Skeletal muscle satellite cell (primary cell): ENCODE data around the gene CAND2.

Experiments
- H3K27me3 ChIP-seq: 2 replicates; pipeline ENCODE4 v1.7.0; 2013; ENCODE audit warnings: low read length; ENCODE audit not compliant: control insufficient read depth, insufficient read depth
- H3K36me3 ChIP-seq: 2 replicates; pipeline ENCODE4 v1.7.0; 2013; ENCODE audit warnings: mild to moderate bottlenecking, control low read depth, low read length; ENCODE audit not compliant: insufficient read depth
- H3K4me1 ChIP-seq: 2 replicates; pipeline ENCODE4 v1.7.0; 2013; ENCODE audit warnings: low read length; ENCODE audit not compliant: control insufficient read depth, insufficient read depth
- H3K4me2 ChIP-seq: 2 replicates; pipeline ENCODE4 v1.7.0; 2013; ENCODE audit warnings: mild to moderate bottlenecking, low read length
- H3K4me3 ChIP-seq: 2 replicates; pipeline ENCODE4 v1.7.0; 2013; ENCODE audit warnings: low read length
- H3K9ac ChIP-seq: 2 replicates; pipeline ENCODE4 v1.7.0; 2013; ENCODE audit warnings: mild to moderate bottlenecking, low read depth, low read length, moderate library complexity
- H3K9me3 ChIP-seq: replicated peaks from 2 replicates; pipeline ENCODE4 v1.7.0; 2013; ENCODE audit warnings: mild to moderate bottlenecking, control low read depth, low read length

CAND2 gene

DNA sequence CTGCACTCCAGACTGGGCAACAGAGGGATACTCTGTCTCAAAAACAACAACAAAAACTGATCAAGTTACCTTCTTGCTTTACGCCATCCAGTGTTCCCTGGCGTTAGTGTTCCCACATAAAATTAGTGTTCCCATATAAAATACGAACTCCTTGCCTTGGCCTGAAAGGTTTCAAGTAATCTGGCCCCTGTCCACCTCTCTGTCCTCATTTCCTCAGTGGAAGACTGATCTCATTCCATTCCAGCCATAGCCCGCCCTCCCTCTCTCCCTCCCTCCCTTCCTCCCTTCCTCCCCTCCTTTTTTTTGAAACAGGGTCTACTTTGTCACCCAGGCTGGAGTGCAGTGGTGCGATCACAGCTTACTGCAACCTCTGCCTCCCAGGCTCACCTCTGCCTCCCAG lies 2.8 kb upstream of the CAND2 start:
- Histone ChIP-seq H3K4me3 (no peak overlapping the region), H3K4me2 (no peak overlapping the region), H3K36me3 (no peaks in the 10 kb centered on the region), H3K9ac (no peak overlapping the region), H3K27me3 (peaks cover 6% of the 10 kb centered on the region), H3K9me3 (no peaks in the 10 kb centered on the region), H3K4me1 (peaks cover 14% of the 10 kb centered on the region)

GRCh38 chr3:12797124-12797891 lies 828 bp downstream of the CAND2 start:
- Histone ChIP-seq H3K9me3 (no peaks in the 10 kb centered on the region), H3K4me3 (no peak overlapping the region), H3K27me3 (peaks cover 6% of the 10 kb centered on the region), H3K36me3 (no peaks in the 10 kb centered on the region), H3K4me1 (peaks cover 7% of the 10 kb centered on the region), H3K4me2 (no peak overlapping the region), H3K9ac (no peak overlapping the region)

DNA sequence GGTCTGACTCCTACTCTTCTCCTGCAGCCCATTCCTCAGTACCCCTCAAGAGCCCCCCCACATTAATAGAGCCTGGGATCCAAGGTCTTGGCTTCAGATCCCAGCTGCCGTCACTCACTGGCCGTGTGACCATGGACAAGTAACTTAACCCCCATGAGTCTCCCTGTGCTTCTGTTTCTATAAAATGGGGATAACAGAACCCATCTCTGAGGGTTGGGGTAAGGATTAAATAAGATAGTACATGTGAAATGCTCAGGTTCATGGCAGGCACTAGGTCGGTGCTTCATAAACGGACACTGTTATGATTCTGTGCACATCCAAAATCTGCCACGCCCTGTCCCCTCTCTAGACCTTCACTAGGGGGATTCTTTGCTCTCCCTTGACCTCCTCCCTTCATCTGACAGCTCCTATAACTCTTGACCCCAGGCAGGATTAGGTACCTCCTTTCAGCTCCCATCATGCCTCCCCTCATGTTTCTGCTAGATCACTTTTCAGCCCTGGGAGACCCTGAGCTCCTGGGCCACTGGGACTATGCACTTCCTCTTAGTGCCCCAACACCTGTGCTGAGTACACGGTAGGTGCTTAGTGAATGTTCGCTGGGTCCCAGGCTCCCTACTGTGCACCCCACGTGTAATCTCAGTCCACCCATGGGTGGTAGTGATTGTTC lies 1.5 kb downstream of the CAND2 start:
- Histone ChIP-seq H3K4me3 (no peak overlapping the region), H3K4me2 (no peak overlapping the region), H3K4me1 (peaks cover 7% of the 10 kb centered on the region)

GRCh38 chr3:12798559-12799179 lies 2.2 kb downstream of the CAND2 start:
- H3K27me3 ChIP-seq = peaks cover 6% of the 10 kb centered on the region
- H3K4me3 ChIP-seq = no peak overlapping the region
- no peak overlapping the region for H3K4me2 ChIP-seq
- peaks cover 7% of the 10 kb centered on the region for H3K4me1 ChIP-seq
- no peaks in the 10 kb centered on the region for H3K9me3 ChIP-seq
- H3K9ac ChIP-seq = no peak overlapping the region
- no peaks in the 10 kb centered on the region for H3K36me3 ChIP-seq

More for the DNA sequence above, 1.5 kb downstream of the CAND2 start:
- H3K9ac ChIP-seq = no peak overlapping the region
- H3K36me3 ChIP-seq = no peaks in the 10 kb centered on the region
- H3K27me3 ChIP-seq = peaks cover 6% of the 10 kb centered on the region
- no peaks in the 10 kb centered on the region for H3K9me3 ChIP-seq

DNA sequence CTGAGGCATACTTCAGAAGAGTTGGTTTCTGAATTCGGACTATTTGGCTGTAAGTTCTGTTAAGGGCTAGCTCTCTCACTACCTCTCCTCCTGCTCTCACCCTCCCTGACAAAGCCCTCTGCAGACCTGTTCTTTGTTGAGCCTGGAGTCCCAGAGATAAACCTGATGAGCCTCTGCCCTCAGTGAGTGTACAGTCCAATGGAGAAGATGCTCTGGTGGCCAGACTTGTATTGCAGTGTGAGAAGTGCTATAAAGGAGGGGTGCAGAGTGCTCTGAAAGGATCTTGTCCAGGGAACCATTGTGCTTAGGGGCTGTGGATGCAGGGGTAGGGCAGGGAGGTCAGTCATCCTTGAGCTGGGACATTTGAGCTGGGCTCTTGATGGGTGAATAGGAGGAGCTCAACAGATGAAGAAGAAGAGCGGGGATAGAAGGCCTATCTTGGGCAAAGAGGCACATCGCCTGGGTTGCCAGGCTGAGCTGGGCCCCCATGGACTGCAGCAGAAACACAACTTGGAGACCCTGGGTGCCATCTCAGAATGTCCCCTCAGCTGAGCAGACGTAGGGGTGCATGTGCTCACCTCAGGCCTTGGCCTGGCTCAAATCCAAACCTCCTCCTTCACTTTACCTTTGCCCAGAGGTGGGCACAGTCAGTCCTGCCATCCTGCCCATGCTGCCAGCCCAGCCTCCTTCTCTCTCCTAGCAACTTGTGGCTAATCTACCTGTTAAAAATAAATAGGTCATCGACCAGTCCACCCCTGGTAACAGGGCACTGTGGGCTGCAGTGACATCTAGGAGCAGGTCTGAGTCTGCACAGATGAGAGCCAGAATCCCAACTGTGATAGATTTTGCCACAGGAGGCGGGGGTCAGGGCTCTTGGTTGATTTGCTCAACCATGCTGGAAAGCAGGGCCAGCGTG lies 3.3 kb downstream of the CAND2 start:
- H3K4me3 ChIP-seq = no peak overlapping the region
- peaks cover 7% of the 10 kb centered on the region for H3K4me1 ChIP-seq
- no peaks in the 10 kb centered on the region for H3K9me3 ChIP-seq
- no peaks in the 10 kb centered on the region for H3K36me3 ChIP-seq
- H3K27me3 ChIP-seq = peaks cover 6% of the 10 kb centered on the region
- no peak overlapping the region for H3K9ac ChIP-seq
- no peak overlapping the region for H3K4me2 ChIP-seq

- no peaks in the 10 kb centered on the region for H3K36me3 ChIP-seq
- H3K4me2 ChIP-seq = no peak overlapping the region
- H3K9me3 ChIP-seq = no peaks in the 10 kb centered on the region
- no peaks in the 10 kb centered on the region for H3K27me3 ChIP-seq
- H3K4me3 ChIP-seq = no peak overlapping the region
- H3K4me1 ChIP-seq = no peaks in the 10 kb centered on the region
- no peak overlapping the region for H3K9ac ChIP-seq
These were observed 6.9 kb downstream of the CAND2 start for GRCh38 chr3:12803371-12803770.

- Histone ChIP-seq H3K36me3 (no peaks in the 10 kb centered on the region), H3K4me3 (no peak overlapping the region), H3K27me3 (no peaks in the 10 kb centered on the region), H3K4me2 (no peak overlapping the region), H3K4me1 (peaks cover 8% of the 10 kb centered on the region), H3K9me3 (no peaks in the 10 kb centered on the region), H3K9ac (no peak overlapping the region)
These were observed 10.6 kb downstream of the CAND2 start for GRCh38 chr3:12807066-12807465.

DNA sequence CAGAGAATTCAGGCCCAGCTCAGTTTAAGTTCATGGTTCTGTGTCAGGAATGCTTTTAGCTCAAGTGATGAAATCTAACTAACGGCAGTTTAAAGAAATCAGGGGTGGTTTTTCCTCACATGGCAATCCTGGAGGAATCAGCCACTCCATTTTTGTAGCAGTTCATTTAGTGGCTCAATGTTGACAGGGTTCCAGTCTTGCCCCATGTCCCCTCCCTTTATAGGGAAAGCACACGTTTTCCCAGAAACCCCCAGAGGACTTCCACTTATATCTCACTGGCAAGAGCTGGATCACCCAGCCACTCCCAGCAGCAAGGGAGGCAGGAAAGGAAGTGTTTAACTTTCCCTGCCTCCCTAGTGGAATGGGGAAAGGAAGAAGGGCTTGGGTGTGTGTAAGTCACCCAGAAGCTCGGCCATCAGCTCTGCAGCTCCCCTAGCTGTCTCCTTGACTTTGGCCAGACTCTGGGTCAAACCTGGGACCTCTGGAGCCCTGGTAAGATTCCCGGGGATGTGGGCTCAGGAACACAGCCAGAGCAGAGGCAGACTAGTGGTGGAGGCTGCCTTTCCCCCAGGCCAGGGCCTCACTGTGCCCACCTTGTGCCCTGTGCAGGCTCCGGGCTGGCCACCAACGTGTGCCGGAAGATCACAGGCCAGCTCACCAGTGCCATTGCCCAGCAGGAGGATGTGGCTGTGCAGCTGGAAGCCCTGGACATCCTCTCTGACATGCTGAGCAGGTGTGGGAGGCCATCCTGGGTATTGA lies 11.3 kb downstream of the CAND2 start:
- Histone ChIP-seq H3K4me1 (peaks cover 8% of the 10 kb centered on the region), H3K4me2 (no peak overlapping the region), H3K27me3 (no peaks in the 10 kb centered on the region), H3K4me3 (no peak overlapping the region), H3K9me3 (no peaks in the 10 kb centered on the region), H3K9ac (no peak overlapping the region), H3K36me3 (no peaks in the 10 kb centered on the region)

GRCh38 chr3:12808587-12808986 lies 12.1 kb downstream of the CAND2 start:
- H3K36me3 ChIP-seq = no peaks in the 10 kb centered on the region
- peaks cover 8% of the 10 kb centered on the region for H3K4me1 ChIP-seq

DNA sequence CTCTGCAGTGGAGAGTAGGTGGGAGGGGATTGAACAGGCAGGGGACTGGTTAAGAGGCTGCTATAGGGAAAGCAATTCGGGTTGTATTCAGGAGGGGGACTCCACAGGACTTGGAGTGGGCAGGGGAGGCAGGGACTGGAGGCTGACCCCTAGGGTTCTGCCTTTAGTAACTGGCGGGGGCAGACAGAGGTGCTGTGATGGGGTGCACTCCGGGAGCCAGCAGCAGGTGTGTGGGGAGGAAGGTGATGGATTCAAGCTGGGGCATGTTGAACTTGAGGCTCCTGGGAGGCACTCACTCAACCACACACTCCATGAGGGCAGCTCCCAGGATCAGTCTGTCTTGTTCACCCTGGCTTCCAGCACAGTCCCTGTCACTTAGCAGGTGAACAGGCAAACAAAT lies 12.5 kb downstream of the CAND2 start:
- Histone ChIP-seq H3K9ac (no peak overlapping the region), H3K9me3 (no peaks in the 10 kb centered on the region), H3K4me1 (peaks cover 8% of the 10 kb centered on the region), H3K4me3 (no peak overlapping the region), H3K36me3 (no peaks in the 10 kb centered on the region), H3K27me3 (no peaks in the 10 kb centered on the region), H3K4me2 (no peak overlapping the region)

More at GRCh38 chr3:12808587-12808986, 12.1 kb downstream of the CAND2 start:
- Histone ChIP-seq H3K27me3 (no peaks in the 10 kb centered on the region), H3K4me2 (no peak overlapping the region), H3K9me3 (no peaks in the 10 kb centered on the region), H3K9ac (no peak overlapping the region), H3K4me3 (no peak overlapping the region)
